Stimulated activated CD4-positive, alpha-beta T cell treated with anti-CD3 and anti-CD28 coated beads, Interleukin-1b, Interleukin-23, amount 100 ng/mL, for 1 hour (primary cell): Measurements from ENCODE around the gene SNX25.
"Not testable (repeated sequence)": the region's sequence is repeated elsewhere in the genome, so short reads cannot be mapped to it uniquely, and the experiment has no call there.

Experiments used
- DNase-seq, 2 donors: peaks; one replicate each; pipeline ENCODE4 v3.0.0-alpha.2; 2020; ENCODE audit warnings: low read depth in 2 of 2

Gene SNX25

GRCh38 chr4:185209031-185209851 lies at the start of gene SNX25:
Gene SNX25, plus strand, starts transcription at chr4:185209598. Its CDS starts 229 bp downstream, at chr4:185209827.
- DNase-seq, result peak; percentile 60 to 78

DNA sequence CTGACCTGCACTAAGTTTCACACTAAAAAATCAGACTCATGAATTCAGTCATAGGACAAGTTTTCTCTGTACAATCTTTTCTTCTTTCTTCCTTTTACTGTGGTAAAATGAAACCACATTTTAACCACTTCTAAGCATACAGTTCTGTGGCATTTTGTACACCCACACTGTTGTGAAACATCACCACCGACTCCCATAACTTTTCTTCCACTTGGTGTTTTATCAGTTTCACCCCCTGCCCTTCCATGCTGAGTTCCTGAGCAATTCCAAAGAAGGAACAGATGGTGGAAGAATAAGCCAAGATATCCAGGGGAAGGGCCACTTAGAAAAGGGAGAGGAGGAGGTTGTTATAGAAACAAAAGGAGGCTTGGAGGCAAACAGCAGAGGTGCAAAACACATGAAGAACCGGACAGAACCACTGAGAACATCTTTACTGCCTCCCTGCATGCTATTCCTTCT lies 43.8 kb upstream of the SNX25 start:
- no peak for DNase-seq

DNA sequence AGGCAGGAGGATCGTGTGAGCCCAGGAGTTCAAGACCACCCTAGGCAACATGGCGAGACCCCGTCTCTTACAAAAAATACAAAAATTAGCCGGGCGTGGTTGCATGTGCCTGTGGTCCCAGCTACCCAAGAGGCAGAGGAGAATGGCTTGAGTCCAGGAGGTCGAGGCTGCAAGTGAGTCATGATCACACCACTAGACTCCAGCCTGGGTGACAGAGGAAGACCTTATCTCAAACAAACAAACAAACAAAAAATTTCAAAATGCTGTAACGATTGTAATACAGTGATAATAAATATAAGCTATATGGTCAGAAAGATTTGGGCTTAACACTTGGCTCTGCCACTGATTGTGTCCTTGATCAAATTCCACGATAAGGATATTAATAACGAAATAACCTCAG lies 42.2 kb upstream of the SNX25 start:
- no peak for DNase-seq

GRCh38 chr4:185171373-185172071 lies 37.9 kb upstream of the SNX25 start:
- DNase-seq, result no peak

DNA sequence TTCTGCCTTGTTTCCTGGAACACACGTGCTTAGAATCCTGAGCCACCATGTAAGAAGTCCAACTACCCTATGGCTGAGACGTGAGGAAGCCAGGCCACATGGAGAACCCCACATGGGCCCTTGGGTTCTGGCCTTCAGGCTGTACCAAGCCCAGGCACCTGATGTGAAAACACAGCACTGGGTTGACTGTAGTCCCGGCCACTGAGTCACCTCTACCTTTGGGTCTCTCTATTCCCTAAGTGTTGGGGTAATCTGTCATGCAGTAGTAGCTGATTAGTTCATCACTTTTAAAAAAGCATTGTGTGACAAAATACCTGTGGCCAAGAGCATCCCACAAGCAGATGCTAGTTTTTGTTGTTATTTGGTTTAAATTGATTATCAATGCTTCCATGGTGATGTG lies 29.9 kb upstream of the SNX25 start:
- no peak for DNase-seq

DNA sequence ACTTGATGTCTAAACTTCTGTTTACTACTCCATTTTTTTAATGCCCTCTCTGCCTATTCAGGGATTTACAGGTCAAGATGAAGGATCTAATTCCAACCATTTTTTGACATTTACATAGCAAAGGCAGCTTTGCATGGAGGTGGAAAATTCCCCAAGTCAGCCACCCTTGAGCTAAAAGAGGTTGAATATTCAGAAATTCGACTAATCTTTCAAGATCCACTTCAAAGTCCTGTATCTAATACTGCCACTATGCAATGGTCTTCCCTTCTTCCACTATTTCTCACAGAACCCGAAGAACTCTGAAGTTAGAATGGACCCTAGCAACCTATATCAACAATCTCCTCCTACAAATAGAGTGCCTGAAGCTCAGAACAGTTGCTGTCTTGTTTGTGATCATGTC lies 27.2 kb upstream of the SNX25 start:
- no peak for DNase-seq

GRCh38 chr4:185183622-185184281 lies 25.6 kb upstream of the SNX25 start:
- peak; percentile 47 to 53 for DNase-seq

DNA sequence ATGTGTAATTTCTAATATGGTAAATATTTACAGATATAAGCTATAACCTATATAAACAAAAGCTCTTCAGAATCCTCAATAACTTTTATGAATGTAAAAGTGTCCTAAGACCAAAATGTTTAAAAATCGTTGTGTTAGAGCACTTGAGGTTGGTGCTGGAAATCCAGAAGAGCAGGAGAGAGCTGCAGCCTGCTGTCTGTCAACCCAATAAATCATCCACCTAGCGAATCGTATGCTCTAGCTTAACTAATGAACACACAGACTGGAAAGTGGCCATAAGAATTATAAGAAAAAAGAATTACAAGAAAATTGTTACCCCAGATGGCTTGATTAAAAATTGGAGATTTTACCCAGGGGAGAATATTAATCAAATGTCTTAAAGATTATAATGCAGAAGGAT lies 22.6 kb upstream of the SNX25 start:
- DNase-seq, result no peak

- DNase-seq, result no peak
These were observed 19.6 kb upstream of the SNX25 start for GRCh38 chr4:185189606-185190305.

DNA sequence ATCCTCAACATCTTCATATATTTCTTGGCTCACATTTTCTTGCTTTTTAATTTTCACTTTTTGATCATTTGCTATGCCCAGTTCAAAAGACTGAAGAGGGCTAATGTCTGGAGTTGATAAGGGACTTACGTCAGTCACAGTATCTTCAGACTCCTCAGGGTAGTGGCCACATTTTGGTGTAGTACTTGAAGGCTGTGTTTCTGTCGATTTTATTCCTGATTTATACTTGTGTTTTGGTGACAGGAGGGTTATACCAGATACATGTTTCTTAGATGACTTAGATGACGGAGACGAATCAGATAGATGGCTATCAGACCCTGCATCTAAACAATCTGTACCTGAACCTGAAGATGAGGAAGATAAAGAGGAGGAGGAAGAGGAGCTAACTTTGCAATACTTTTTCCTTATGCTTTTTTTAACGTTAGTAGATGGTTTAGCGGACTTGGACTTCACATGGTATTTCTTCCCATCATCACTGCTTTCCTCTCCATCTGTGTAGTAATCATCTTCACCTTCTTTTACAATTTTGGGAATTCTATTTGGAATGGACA lies 19.0 kb upstream of the SNX25 start:
- no peak for DNase-seq

DNA sequence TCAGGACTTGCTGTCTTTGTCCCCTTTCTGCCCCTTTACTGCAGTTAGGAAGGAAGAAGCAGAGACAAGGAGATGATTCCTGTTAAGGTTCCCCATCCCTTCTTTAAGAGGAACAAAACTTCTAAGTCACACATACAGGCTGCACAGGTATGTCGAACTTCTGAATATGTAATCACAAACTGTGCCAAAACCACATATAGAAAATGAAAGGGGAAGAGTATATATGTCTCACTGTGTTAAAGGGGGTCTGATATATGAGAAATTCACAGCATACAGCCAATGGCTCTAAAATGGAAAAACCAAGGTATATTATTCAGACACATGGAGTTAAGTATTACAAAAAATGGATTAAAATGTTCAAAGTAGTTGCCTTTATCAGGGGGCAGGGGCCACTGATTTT lies 17.3 kb upstream of the SNX25 start:
- no peak for DNase-seq

GRCh38 chr4:185194924-185195888 lies 14.2 kb upstream of the SNX25 start:
- DNase-seq, result no peak

- no peak for DNase-seq
These were observed 13.0 kb upstream of the SNX25 start for GRCh38 chr4:185196437-185196836.

DNA sequence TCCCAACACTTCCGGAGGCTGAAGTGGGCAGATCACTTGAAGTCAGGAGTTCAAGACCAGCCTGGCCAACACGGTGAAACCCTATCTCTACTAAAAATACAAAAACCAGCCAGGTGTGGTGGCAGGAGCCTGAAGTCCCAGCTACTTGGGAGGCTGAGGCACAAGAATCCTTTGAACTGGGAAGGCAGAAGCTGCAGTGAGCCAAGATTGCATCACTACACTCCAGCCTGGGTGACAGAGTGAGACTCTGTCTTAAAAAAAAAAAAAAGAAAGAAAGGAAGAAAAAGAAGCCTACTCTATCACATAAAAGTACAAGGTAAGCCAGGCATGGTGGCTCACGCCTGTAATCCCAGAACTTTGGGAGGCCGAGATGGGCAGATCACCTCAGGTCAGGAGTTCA lies 11.2 kb upstream of the SNX25 start:
- not testable (repeated sequence) for DNase-seq

DNA sequence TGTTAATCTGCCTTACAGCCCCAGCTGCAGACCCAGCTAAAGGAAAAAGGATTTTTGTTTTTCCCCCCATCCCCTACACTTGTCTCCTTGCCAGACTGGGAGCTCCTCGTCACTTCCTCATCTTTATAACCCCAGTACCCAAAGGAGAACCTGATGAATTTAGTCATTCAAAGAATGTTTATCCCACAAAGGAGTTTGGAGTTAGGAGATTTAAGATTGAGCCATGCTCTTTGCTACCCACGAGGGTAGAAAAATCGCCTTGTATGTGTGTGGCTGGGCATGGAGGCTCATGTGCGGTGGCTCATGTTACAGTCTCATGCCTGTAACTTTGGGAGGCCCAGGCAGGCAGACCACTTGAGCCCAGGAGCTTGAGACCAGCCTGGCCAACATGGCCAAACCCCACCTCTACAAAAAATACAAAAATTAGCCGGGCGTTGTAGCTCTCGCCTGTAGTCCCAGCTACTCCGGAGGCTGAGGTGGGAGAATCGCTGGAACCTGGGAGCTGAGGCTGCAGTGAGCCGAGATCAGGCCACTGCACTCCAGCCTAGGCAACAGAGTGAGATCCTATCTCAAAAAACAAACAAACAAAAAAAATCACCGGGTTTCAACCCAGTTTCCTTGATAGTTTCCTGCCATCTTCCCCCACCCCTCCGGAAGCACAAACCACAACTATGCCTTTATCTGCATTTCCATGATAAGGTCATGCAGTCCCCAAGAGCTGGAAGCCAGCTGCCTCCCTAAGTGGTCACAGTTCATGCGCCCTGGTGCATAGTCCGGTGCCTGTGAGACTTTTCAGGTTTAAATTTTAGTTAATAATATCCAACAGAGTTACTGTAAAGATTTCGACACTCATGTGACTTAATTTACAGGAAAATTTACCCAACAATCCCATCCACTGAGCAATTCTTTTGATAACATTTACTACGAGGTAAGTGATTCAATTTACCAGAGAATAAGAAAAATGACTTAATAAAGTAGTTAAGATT lies 7.1 kb upstream of the SNX25 start:
- DNase-seq, result no peak

GRCh38 chr4:185202984-185203485 lies 6.4 kb upstream of the SNX25 start:
- DNase-seq, result no peak

- peak; percentile 52 to 53 for DNase-seq
These were observed 5.7 kb upstream of the SNX25 start, which contains the start of gene CFAP97 for GRCh38 chr4:185203486-185204237. Gene CFAP97, minus strand, starts transcription at chr4:185204000. Its CDS starts 12,804 bp downstream, at chr4:185191196.

- DNase-seq, result no peak
These were observed 5.0 kb upstream of the SNX25 start for GRCh38 chr4:185204238-185204910.
